Loucy (cell line): ENCODE measurements around the gene NANOS3.

ENCODE experiments used
- CTCF ChIP-seq: fragments of 200-600 bp; sonication (generic); conservative IDR thresholded peaks from 2 replicates; pipeline ENCODE4 v1.5.1; 2014; ENCODE audit warnings: mild to moderate bottlenecking, antibody characterized with exemption, low read length
- EZH2phosphoT487 ChIP-seq: fragments of 200-600 bp; IDR thresholded peaks from 2 replicates; pipeline ENCODE4 v1.6.1; 2018; ENCODE audit warnings: antibody characterized with exemption, mild to moderate bottlenecking, moderate library complexity, borderline replicate concordance

DNA sequence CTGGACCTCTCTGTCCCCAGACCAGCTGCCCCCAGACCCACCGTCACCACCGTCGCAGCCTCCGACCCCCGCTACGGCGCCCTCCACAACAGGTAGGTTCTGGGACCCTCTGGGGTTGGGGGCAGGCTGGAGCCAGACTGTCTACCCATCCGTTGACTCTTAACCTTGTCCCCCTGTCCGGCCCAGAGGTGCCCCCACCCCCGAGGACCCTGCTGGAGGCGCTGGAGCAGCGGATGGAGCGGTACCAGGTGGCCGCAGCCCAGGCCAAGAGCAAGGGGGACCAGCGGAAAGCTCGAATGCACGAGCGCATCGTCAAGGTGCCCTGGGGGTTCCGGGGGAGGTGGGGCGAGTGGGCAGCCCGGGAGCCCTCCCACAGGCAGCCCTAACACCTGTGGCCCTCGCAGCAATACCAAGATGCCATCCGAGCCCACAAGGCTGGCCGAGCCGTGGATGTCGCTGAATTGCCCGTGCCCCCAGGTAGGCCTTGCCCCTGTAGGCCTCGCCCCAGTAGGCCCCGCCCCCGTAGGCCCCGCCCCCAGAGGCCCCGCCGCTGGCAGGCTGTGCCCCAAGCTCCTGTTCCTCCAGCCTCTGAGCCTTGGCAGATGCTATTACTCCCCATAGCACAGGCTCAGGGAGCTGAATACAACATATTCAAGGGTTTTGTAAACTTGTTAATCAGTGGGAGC, 41.9 kb downstream of the NANOS3 start:
- TF ChIP-seq CTCF (no peak), EZH2phosphoT487 (no peak)
